ENCODE results near the gene SPIRE1.

- TF ChIP-seq ISL1 (CRISPR knock-in tag; IDR thresholded peaks at IDR 0.05) (no peak), ARNTL (CRISPR knock-in tag; IDR thresholded peaks at IDR 0.05; ENCODE audit: borderline replicate concordance, low read depth) (no peak), SNAI2 (CRISPR knock-in tag; IDR thresholded peaks at IDR 0.05) (no peak), ZFP30 (CRISPR knock-in tag; IDR thresholded peaks at IDR 0.05) (no peak), BACH2 (CRISPR knock-in tag; IDR thresholded peaks at IDR 0.05; ENCODE audit: borderline replicate concordance) (no peak), ESRRG (CRISPR knock-in tag; IDR thresholded peaks at IDR 0.05) (no peak), CSDC2 (CRISPR knock-in tag; IDR thresholded peaks at IDR 0.05) (no peak), ZNF8 (CRISPR knock-in tag; IDR thresholded peaks at IDR 0.05) (no peak), CREB5 (CRISPR knock-in tag; IDR thresholded peaks at IDR 0.05; ENCODE audit: low read depth) (no peak), ZFP3 (CRISPR knock-in tag; IDR thresholded peaks at IDR 0.05) (no peak), TOX (CRISPR knock-in tag; IDR thresholded peaks at IDR 0.05; ENCODE audit: borderline replicate concordance) (no peak), RARB (CRISPR knock-in tag; IDR thresholded peaks at IDR 0.05) (no peak), GLIS3 (CRISPR knock-in tag; IDR thresholded peaks at IDR 0.05) (no peak), TCF4 (CRISPR knock-in tag; IDR thresholded peaks at IDR 0.05; ENCODE audit: borderline replicate concordance) (no peak)
Measured at GRCh38 chr18:12580630-12581342, 77.1 kb downstream of the SPIRE1 start.
